Right atrium auricular region (tissue), 2 donors: Measurements from ENCODE around the gene CNOT6L. TPM values are rescaled to one million over a fixed set of nuclear protein-coding genes. Genes with fewer than 3 reads are reported as not detected.
"Not testable (repeated sequence)": the region's sequence is repeated elsewhere in the genome, so short reads cannot be mapped to it uniquely, and the experiment has no call there.

Source experiments
- DNase-seq: peaks from one replicate; pipeline ENCODE4 v3.0.0-alpha.2; 2019; ENCODE audit warnings: low spot score
- H3K27ac ChIP-seq, 2 donors: fragments of 200-600 bp; sonication (generic); 1 replicate in 1 of 2; 2 replicates in 1 of 2; pipeline ENCODE4 v1.5.1; 2016 to 2019
- H3K27me3 ChIP-seq, 2 donors: fragments of 200-600 bp; sonication (generic); one replicate each; pipeline versions ENCODE4 v1.5.1 to v1.6.0; 2017 to 2019
- H3K36me3 ChIP-seq: fragments of 200-600 bp; sonication (generic); one replicate; pipeline ENCODE4 v1.5.1; 2016
- H3K4me1 ChIP-seq, 2 donors: fragments of 200-600 bp; sonication (generic); one replicate each; pipeline versions ENCODE4 v1.5.1 to v1.6.0; 2017 to 2019
- H3K4me3 ChIP-seq, 2 donors: fragments of 200-600 bp; sonication (generic); 1 replicate in 1 of 2; 2 replicates in 1 of 2; pipeline ENCODE4 v1.5.1; 2017 to 2019; ENCODE audit warnings: mild to moderate bottlenecking in 1 of 2, moderate library complexity in 1 of 2
- H3K9me3 ChIP-seq, 2 donors: fragments of 200-600 bp; sonication (generic); one replicate each; pipeline ENCODE4 v1.5.1; 2019
- CTCF ChIP-seq, 2 donors: fragments of 200-600 bp; sonication (generic); IDR thresholded peaks; one replicate each; pipeline ENCODE4 v1.5.1; 2019; ENCODE audit warnings: antibody characterized with exemption in 2 of 2
- total RNA-seq, 2 donors: library from RNA; depleted of rRNA; stranded (reverse); fragments of >200 nt; gene quantifications; one replicate each; pipeline ENCODE4 v1.1.0, GENCODE V29; 2016

The CNOT6L gene
- total RNA-seq, 2 donors from 2014 or later: 11.4 to 14.3 TPM

DNA sequence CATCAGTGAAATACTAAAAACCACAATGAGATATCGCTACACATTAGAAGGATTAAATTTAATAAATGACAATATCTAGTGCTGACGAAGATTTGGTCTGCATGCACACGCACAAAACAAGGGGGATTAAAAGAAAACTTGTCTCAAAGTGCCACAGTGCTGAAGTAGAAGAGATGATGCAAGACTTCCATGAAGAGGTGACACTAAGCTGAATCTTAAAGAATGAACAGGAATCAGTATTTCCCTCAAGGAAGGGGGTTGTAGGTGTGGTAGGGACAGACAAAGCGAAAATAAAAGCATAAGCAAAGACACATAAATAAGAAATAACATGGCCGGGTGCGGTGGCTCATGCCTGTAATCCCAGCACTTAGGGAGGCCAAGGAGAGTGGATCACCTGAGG lies 33.5 kb downstream of the CNOT6L start:
- no peaks in the 10 kb centered on the region for H3K27me3 ChIP-seq
- no peak for DNase-seq
- no peaks in the 10 kb centered on the region for H3K36me3 ChIP-seq
- no peak for TF ChIP-seq CTCF (IDR thresholded peaks at IDR 0.05)
- no peak overlapping the region for H3K27ac ChIP-seq
- no peak overlapping the region for H3K4me3 ChIP-seq
- H3K4me1 ChIP-seq: peaks cover 0 to 10% of the 10 kb centered on the region in 2 donors
- H3K9me3 ChIP-seq: no peaks in the 10 kb centered on the region

DNA sequence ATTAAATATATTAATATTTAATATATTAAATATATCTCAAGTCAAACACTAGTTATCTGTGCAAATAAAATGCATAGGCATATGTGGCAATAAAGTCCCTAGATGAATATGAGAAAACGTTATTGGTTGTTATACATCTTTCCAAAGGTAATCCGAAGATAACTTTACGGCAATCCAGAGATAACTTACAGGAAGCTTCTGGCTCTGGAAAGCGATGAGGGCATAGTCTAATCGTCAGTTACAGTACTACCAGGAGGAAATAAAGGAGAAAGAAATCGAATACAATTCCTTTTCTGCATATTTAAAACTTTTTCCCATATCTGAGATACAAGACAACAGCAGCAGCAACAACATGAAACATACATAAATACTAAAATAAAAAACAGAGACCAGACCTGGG lies 35.3 kb downstream of the CNOT6L start:
- Histone ChIP-seq H3K9me3 (no peaks in the 10 kb centered on the region), H3K4me1 (peaks cover 0 to 4% of the 10 kb centered on the region in 2 donors), H3K27me3 (no peaks in the 10 kb centered on the region), H3K4me3 (no peak overlapping the region), H3K27ac (no peak overlapping the region), H3K36me3 (no peaks in the 10 kb centered on the region)
- no peak for TF ChIP-seq CTCF (IDR thresholded peaks at IDR 0.05)
- no peak for DNase-seq

DNA sequence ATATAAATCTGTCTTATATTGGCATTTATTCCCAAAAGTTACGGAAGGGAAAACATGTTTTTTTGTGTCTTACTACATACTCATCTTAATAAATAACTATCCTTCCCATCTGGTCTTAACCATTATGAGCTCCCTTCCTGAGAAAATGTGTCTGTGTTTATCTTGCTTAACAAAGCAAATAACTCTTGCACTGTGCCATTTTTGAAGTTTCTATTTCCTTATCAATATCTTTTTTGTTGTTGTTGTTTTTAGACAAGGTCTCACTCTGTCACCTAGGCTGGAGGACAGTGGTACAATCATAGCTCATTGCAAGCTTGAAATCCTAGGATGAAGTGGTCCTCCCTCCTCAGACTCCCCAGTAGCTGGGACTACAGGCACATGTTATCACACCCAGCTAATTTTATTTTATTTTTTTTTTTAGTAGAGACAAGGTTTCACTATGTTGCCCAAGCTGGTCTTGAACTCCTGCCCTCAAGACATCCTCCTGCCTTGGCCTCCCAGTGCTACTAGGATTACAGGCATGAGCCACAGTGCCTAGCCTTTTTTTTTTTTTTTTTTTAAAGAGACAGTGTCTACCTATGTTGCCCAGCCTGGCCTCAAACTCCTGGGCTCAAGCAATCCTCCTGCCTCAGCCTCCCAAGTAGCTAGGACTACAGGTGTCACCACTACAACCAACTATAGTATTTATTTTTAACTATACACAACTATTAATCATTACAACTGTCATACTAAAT lies 36.9 kb downstream of the CNOT6L start:
- Histone ChIP-seq H3K27ac (no peak overlapping the region), H3K4me1 (peaks cover 0 to 11% of the 10 kb centered on the region in 2 donors), H3K27me3 (no peaks in the 10 kb centered on the region), H3K9me3 (no peaks in the 10 kb centered on the region), H3K36me3 (no peaks in the 10 kb centered on the region), H3K4me3 (no peak overlapping the region)
- DNase-seq: no peak
- TF ChIP-seq CTCF (IDR thresholded peaks at IDR 0.05): no peak

DNA sequence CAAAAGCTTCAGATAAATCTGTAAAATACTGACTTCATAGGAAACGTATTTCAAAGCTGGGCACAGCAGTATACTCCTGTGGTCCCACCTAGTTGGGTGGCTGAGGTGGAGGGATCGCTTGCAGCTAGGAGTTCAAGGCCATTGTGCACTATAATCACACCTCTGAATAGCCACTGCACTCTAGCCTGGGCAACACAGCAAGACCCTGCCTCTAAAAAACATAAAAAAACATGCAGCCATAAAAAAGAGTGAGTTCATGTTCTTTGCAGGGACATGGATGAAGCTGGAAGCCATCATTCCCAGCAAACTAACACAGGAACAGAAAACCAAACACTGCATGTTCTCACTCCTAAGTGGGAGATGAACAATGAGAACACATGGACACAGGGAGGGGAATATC lies 38.4 kb downstream of the CNOT6L start:
- H3K27ac ChIP-seq, DNase-seq, H3K4me3 ChIP-seq, H3K9me3 ChIP-seq, H3K36me3 ChIP-seq, H3K27me3 ChIP-seq: not testable (repeated sequence)
- peaks cover 0 to 25% of the 10 kb centered on the region in 2 donors for H3K4me1 ChIP-seq

DNA sequence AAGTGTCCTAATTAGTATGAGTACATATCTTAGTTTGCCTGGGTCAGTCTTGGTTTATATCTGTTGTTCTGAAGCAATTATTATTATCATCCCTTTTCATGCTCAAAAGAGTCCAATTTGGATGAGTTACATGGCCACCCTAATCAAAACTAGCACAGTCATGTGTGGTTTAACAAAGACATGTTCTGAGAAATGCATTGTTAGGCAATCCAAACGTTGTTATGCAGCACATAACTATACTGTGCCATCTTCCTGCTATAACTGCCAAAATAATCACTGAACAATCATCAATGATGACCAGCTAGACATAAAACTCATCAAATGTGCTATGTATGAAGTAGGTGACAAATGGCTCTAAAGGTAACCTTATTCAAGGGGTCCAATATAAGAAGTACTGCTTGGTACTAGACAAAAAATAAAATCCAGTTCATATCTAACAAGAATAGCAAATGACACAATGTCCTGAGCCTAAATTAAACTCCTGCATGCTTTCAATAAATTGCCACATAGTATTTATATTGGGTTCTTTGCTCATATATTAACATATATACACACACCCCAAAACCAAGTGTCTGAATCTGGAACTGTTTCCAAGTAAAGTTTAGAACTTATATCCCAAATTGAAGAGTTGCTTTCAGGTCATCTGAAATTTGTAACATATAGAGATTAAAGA lies 41.9 kb downstream of the CNOT6L start:
- Histone ChIP-seq H3K4me3 (no peak overlapping the region), H3K4me1 (peaks cover 0 to 22% of the 10 kb centered on the region in 2 donors), H3K9me3 (no peaks in the 10 kb centered on the region), H3K27me3 (no peaks in the 10 kb centered on the region), H3K36me3 (peaks cover under 1% of the 10 kb centered on the region), H3K27ac (no peak overlapping the region)
- no peak for DNase-seq
- TF ChIP-seq CTCF (IDR thresholded peaks at IDR 0.05): no peak

- no peaks in the 10 kb centered on the region for H3K27me3 ChIP-seq
- no peak for DNase-seq
- no peak overlapping the region for H3K4me3 ChIP-seq
- no peak for TF ChIP-seq CTCF (IDR thresholded peaks at IDR 0.05)
- no peaks in the 10 kb centered on the region for H3K9me3 ChIP-seq
- H3K27ac ChIP-seq: no peak overlapping the region
- peaks cover 4% of the 10 kb centered on the region for H3K36me3 ChIP-seq
- peaks cover 0 to 22% of the 10 kb centered on the region in 2 donors for H3K4me1 ChIP-seq
Observed at GRCh38 chr4:77776182-77777134, 42.7 kb downstream of the CNOT6L start.
